KOPT-K1 (cell line): ENCODE measurements around the gene UQCR10.
A peak's percentile ranks its signal among the peaks of the same experiment; 100 is the strongest.

Source experiments
- H3K27ac ChIP-seq: fragments of 200-600 bp; sonication (generic); 2 replicates; pipeline ENCODE4 v1.5.1; 2016; ENCODE audit warnings: antibody characterized with exemption, mild to moderate bottlenecking, low read depth, low read length; ENCODE audit not compliant: poor library complexity, severe bottlenecking
- H3K36me3 ChIP-seq: fragments of 200-600 bp; sonication (generic); 2 replicates; pipeline ENCODE4 v1.5.1; 2017; ENCODE audit warnings: antibody characterized with exemption, mild to moderate bottlenecking, low read length, moderate library complexity; ENCODE audit not compliant: insufficient read depth
- H3K9me3 ChIP-seq: fragments of 200-600 bp; sonication (generic); 2 replicates; pipeline ENCODE4 v1.5.1; 2017; ENCODE audit warnings: antibody characterized with exemption, low read length, mild to moderate bottlenecking; ENCODE audit not compliant: insufficient read depth, poor library complexity, severe bottlenecking

The UQCR10 gene

DNA sequence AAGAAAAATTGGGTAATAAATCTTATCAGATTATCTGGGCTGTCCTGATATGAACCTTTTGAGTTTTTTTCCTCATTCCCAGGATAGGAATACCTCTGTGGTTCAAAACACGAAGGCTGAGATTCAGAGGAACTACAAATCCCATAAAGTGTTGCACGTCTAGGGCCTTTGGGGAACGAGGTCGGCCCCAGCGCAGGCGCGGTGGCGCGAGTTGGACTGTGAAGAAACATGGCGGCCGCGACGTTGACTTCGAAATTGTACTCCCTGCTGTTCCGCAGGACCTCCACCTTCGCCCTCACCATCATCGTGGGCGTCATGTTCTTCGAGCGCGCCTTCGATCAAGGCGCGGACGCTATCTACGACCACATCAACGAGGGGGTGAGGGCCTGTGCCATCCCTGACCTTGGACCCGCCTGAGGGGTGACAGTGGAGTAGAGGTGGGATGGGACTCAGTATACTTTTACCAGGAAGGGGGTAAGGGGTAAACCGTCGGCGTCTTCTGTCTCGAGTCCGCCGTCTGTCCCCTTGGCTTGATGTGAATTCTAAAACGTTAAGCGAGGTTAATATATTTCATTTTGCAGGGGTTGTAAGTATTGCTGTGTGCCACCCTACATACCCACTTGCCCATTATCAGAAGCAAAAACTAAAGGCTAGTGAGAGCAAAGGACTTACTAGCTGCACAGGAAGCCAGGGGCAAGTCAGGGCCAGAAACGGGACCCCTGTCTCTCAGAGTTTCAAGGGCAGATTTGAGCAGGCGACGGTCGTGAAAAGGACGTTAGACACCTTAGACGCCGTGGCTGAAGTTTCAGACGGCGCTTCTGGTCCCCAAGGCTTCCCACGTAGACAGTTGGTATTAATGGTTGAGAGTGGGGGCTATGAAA is at the start of gene UQCR10:
UQCR10 (plus strand) TSS at position 199 of the 881 bp plus-strand sequence; CDS start at position 229, 30 bp downstream.
- Histone ChIP-seq H3K27ac (peak within 1 kb of the TSS; percentile 76), H3K36me3 (peaks cover 29% of the 10 kb centered on the region), H3K9me3 (no peaks in the 10 kb centered on the region)

DNA sequence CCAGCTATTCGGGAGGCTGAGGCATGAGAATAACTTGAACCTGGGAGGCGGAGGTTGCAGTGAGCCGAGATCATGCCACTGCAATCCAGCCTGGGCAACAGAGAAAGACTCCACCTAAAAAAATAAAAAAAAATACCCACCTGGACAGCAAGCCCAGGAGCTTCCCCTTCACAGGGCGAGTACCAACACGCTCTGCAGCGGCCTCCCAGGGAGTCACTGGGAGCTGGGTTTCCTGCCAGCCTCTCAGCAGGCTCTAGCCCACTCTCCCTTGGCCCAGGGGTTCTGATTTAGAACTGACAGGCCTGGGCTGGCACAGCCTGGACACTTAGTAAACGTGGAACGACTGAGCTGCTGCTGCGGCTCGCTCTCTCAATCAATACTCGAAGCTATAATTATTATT is 49.4 kb upstream of the UQCR10 start:
- Histone ChIP-seq H3K27ac (no peak overlapping the region), H3K36me3 (no peaks in the 10 kb centered on the region), H3K9me3 (no peaks in the 10 kb centered on the region)

DNA sequence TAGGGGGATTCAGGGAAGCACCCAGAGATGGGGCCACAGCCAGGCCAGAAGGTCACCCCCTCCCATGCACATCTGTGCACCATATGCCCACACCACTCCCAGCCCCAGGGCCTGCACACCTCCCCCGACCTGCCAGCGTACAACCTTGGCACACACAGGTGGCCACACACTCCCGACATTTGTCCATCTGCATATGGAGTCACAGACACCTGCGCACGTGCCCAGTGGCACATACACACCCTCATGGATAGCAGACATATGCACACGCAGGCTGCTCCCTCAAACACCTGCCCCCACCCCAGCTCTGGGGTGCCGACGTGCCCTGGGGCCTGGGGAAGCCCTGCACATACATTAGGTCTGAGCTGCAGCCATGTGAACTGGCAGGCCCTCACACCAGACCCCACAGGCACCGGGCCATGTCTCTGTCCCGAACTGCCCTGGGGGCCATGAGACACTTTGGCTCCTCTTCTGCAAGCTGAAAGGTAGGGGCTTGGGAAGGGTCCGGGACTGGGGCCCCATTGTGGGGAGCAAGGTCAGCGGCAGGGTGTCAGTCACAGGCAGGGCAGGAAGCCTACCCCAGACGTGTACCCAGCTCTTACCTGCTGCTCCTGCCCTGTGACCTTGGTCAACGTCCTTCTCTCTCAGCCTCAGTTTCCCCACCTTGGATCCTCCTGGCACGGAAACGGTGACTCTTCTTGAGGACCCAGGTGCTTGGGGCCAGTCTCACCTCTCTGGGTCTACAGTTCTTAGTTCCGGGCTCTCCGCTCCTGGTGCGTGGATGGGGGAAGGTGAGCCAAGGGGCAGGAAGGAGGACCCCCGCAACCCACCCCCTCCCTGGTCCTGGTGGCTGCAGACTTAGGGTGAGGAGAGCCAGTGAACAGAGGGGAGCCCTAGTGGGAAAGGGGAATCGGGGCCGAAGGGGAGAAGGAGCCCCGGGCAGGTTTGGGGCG is 47.9 kb upstream of the UQCR10 start:
- Histone ChIP-seq H3K36me3 (no peaks in the 10 kb centered on the region), H3K9me3 (no peaks in the 10 kb centered on the region), H3K27ac (no peak overlapping the region)

DNA sequence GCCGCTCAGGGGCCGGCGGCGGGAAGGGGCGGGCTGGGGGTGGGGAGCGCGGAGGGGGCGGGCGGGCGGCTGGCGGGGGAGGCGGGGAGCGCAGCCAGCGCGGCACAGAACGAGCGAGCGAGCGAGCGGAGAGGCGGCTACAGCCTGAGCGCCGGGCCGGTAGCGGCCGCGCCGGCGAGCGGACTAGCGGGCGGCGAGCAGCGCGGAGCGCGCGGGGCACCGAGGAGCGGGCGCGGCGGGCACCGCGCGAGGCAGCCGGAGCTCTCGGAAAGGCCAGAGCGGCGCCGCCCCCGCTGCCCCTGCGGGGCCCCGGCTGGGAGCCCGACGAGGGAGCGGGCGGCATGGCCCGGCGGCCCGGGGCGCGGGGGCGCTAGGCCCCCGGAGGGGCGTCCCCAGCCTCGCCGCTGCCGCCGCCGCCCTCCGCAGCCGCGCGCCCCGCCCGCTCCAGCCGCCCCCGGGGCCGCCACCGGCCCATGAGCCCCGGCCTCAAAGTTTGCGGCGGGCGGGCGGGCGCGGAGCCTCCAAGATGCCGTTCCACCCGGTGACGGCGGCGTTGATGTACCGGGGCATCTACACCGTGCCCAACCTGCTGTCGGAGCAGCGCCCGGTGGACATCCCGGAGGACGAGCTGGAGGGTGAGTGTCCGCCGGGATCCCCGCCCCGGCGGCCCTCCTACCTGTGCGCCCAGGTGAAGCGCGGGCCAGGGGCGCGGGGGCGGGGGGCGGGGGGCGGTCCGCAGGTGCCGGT is 47.1 kb upstream of the UQCR10 start, which contains the start of gene CABP7:
CABP7 (plus strand) TSS at position 105 of the 747 bp plus-strand sequence; CDS start at position 527, 422 bp downstream.
- no peaks in the 10 kb centered on the region for H3K36me3 ChIP-seq

DNA sequence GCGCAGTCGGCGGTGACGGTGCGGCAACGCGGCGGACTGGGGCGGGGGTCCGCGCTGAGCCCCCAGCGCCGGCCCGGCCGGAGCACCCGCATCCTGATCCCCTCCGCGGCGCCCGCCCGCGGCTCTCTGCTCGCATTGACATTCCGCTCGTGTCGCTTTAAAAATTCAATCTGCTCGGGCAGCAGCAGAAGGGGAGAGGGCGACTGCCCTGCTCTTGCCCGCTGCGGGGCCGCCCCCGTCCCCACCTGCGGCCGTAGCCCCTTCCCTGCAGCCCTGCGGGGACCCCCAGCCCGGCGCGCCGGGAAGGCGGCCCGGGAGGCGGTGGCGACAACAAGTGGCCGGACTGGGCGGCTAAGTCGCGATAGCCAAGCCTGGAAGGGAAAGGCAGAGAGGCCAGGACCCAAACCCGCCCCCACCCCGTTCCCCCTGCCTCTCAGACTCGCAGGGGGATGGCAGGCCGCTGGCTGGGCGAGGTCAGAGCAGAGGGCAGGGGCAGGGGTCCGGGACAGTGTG is 46.3 kb upstream of the UQCR10 start:
- H3K9me3 ChIP-seq = no peaks in the 10 kb centered on the region
- no peak overlapping the region for H3K27ac ChIP-seq
- no peaks in the 10 kb centered on the region for H3K36me3 ChIP-seq

More for the DNA sequence above, 47.1 kb upstream of the UQCR10 start, which contains the start of gene CABP7:
- H3K27ac ChIP-seq = no peak within 1 kb of the TSS
- H3K9me3 ChIP-seq = no peaks in the 10 kb centered on the region

DNA sequence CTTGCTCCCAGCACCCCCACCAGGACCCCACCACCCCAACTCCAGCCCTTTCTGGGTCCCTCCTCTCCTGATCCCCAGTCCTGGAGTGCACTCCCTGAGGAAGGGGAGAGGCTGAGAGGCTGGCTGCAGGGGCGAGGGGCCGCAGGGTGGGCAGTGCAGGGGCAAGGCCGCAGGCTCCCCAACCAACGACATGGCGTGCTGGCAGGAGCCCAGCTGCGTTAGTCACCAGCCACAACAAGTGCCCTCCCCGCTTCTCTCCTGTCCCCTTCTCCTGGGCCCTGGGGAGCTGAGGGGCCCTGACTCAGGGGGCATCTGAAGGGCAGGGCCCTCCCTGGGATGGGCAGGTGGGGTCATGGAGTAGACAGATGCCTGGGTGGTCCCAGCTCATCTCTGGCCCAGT is 45.0 kb upstream of the UQCR10 start:
- H3K9me3 ChIP-seq = no peaks in the 10 kb centered on the region

DNA sequence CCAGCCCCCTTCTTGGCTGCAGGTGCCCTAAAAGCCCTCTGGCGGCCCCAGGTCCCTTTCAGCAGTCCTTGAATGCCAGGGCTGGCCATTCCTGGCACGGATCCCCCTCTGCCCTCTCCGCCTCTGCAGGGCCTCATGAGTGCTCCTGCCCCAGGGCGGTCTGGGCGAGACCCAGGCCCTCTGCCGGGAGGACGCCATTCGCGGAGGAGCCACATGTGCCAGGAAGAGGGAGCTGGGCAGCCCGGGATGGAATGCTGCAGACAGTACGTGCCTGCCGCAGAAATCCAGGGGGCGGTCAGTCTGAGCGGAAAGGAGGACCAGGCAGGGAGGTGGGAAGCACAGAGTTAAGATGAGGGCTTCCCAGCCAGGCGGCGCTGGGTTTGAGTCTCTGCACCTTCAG is 44.6 kb upstream of the UQCR10 start:
- no peaks in the 10 kb centered on the region for H3K36me3 ChIP-seq
- H3K27ac ChIP-seq = no peak overlapping the region
- H3K9me3 ChIP-seq = no peaks in the 10 kb centered on the region

More for the DNA sequence above, 45.0 kb upstream of the UQCR10 start:
- no peak overlapping the region for H3K27ac ChIP-seq
- no peaks in the 10 kb centered on the region for H3K36me3 ChIP-seq

DNA sequence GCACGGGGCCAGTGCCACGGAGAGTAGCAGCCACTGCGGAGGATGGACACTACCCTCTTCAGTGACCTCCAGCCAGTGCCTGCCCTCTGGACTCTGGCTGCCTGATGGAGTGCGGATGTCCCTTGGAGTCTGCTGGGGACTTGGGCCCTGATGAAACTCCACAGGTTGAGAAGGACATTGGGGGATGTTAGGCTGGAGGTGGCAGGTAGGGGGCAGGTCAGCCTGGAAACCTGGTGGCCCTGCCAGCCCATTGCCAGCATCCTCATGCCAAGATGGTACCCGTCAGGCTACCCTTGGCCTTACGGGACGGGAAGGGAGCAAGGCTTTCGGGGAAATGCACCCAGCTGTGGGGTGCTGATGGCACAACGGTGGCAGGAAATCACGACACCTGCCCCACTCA is 43.4 kb upstream of the UQCR10 start:
- no peak overlapping the region for H3K27ac ChIP-seq
- no peaks in the 10 kb centered on the region for H3K36me3 ChIP-seq

DNA sequence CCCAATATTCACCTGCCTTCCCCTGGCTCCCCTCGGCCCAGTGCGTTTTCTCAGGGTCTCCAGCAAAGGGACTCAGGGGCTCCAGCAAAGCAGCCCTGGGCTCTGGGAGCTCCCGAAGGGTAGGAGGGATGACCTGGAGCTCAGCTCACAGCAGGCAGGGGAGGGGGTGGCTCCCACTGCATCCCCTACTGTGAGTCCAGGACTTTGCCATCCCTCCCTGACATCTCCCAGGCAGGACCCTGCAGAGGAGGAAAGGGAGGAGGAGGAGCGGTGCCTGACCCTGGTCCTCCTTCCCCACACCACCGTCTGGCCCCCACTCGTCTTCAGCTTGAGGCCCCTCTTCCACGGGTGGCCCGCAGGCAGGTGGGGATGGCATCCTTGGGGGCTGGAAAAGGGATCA is 42.3 kb upstream of the UQCR10 start:
- no peaks in the 10 kb centered on the region for H3K36me3 ChIP-seq
- no peaks in the 10 kb centered on the region for H3K9me3 ChIP-seq
- no peak overlapping the region for H3K27ac ChIP-seq

More for the DNA sequence above, 43.4 kb upstream of the UQCR10 start:
- H3K9me3 ChIP-seq = no peaks in the 10 kb centered on the region

DNA sequence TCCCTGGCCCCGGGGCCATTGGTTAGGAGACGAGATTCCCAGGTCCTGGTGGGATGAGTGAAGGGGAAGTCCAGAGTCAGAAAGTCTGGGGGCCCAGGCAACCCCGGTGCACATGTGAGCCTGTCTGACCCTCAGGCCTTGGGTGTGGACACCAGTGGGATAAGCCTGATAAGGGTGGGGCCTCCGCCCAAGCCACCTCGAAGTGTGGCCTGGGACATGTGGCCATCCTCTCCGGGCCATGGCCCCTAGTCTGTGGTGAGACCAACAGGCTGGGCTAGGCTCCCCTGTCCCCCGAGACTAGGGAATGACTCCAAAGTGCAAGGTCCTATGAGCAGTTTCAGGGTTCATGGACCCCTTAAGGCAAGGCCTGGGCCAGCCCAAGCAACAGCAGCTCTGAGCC is 41.1 kb upstream of the UQCR10 start:
- no peaks in the 10 kb centered on the region for H3K9me3 ChIP-seq
- no peaks in the 10 kb centered on the region; the same call in 1 of the 2 replicates for H3K36me3 ChIP-seq
- no peak overlapping the region for H3K27ac ChIP-seq

DNA sequence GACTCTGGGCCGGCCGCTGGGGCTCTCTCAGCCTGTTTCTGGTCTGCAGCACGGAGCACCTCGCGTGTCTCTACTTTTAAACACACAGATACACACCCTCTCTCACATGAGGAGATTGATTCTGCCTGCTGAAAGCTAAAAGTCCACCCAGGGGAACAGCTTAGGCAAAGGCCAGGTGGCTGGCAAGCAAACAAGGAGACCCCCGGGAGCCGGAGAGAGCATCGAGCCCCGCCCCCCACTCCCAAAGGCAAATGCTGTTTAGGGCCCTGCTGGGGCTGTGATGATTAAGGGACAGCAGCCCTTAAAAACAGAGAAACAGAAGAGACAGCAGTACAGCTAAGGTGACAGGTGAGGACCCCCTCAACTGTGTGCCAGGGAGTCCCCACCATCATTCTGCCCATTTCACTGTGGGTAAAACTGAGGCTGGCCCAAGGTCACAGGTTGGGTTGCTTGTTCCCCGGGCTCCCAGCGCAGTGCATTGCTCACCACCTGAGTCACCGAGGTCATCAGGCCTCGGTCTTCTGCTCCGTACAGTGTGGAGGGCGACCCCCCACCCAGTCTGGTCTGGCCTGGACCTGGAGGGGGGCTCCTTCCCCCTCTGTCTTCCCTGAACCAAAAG is 40.5 kb upstream of the UQCR10 start:
- Histone ChIP-seq H3K9me3 (no peaks in the 10 kb centered on the region), H3K27ac (no peak overlapping the region), H3K36me3 (no peaks in the 10 kb centered on the region; the same call in 1 of the 2 replicates)

DNA sequence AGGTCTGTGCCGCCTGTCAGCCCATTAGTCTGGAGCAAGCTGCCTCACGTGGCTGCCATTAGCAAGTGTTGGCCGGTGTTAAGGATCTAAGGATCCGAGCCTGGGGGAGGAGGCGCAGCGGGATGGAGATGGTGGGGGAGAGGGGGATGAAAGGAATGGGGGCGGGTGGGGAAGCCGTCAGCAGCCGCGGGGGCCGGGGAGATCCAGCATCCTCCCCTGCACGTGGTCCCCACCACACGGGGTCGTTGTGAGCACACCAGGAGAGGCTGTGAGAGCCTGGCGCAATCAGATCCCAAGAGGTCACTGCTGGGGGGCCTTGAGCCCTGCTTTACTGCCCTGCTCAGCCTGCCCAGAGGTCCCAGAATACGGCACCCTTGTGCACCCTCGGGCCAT is 40.0 kb upstream of the UQCR10 start:
- no peaks in the 10 kb centered on the region; the same call in 1 of the 2 replicates for H3K36me3 ChIP-seq
- H3K27ac ChIP-seq = no peak overlapping the region
- no peaks in the 10 kb centered on the region for H3K9me3 ChIP-seq

DNA sequence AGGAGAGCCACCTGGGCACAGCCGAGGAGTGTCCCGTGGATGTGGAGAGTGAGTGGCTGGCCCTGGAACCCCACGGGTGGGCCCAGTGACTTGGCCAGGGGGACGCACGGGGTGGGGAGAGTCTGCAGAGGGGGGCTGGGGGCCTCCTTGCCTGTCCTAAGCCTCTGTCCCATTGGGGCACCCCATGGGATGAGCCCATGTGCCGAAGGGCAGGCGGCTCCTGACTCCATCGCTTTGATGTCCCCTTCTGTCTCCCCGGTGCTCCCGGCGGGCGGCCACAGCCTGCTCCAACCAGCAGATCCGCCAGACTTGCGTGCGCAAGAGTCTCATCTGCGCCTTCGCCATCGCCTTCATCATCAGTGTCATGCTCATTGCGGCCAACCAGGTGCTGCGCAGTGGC is 38.0 kb upstream of the UQCR10 start:
- no peaks in the 10 kb centered on the region for H3K9me3 ChIP-seq

More for the DNA sequence above, 38.0 kb upstream of the UQCR10 start:
- H3K27ac ChIP-seq = no peak overlapping the region
- no peaks in the 10 kb centered on the region; the same call in 1 of the 2 replicates for H3K36me3 ChIP-seq
